ENCODE measurements around the gene CDH4. TPM values are rescaled to one million over a fixed set of nuclear protein-coding genes. Genes with fewer than 3 reads are reported as not detected.

The CDH4 gene
- total and polyA plus RNA-seq, 11 donors, result 0.04 to 0.54 (median 0.08) TPM; not detected in 1

DNA sequence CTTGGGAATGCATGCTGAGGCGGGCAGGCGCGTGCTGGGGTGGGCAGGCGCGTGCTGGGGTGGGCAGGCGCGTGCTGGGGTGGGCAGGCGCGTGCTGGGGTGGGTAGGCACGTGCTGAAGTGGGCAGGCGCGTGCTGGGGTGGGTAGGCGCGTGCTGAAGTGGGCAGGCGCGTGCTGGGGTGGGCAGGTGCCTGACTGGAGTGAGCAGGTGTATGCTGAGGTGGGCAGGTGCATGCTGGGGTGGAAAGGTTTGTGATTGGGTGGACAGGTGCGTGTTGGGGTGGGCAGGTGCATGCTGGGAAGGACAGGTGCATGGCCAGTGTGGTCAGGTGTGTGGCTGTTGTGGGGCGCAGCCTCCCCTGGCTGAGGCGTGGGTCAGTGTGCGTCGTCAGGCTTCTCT, 404.1 kb downstream of the CDH4 start:
- H3K27me3 ChIP-seq, result peaks cover 0 to 6% (median 0%) of the 10 kb centered on the region in 9 donors
- peaks cover 0 to 8% (median 0%) of the 10 kb centered on the region in 12 donors for H3K4me1 ChIP-seq
- no peaks in the 10 kb centered on the region for H3K9me3 ChIP-seq
- ATAC-seq (no peak), DNase-seq (no peak)
- H3K27ac ChIP-seq, result no peak overlapping the region
- TF ChIP-seq, protein P1, sequence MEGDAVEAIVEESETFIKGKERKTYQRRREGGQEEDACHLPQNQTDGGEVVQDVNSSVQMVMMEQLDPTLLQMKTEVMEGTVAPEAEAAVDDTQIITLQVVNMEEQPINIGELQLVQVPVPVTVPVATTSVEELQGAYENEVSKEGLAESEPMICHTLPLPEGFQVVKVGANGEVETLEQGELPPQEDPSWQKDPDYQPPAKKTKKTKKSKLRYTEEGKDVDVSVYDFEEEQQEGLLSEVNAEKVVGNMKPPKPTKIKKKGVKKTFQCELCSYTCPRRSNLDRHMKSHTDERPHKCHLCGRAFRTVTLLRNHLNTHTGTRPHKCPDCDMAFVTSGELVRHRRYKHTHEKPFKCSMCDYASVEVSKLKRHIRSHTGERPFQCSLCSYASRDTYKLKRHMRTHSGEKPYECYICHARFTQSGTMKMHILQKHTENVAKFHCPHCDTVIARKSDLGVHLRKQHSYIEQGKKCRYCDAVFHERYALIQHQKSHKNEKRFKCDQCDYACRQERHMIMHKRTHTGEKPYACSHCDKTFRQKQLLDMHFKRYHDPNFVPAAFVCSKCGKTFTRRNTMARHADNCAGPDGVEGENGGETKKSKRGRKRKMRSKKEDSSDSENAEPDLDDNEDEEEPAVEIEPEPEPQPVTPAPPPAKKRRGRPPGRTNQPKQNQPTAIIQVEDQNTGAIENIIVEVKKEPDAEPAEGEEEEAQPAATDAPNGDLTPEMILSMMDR (IDR thresholded peaks at IDR 0.05), result no peak
- no peak for TF ChIP-seq POLR2A (IDR thresholded peaks at IDR 0.05)
- 83 to 88% (median 86%) methylated on average over 18 to 21 of the region's 21 CpGs for WGBS, 4 donors
- H3K36me3 ChIP-seq, result no peaks in the 10 kb centered on the region
- intact Hi-C loops (cut with DNase I), result no loop called here
- H3K4me3 ChIP-seq, result no peak overlapping the region

DNA sequence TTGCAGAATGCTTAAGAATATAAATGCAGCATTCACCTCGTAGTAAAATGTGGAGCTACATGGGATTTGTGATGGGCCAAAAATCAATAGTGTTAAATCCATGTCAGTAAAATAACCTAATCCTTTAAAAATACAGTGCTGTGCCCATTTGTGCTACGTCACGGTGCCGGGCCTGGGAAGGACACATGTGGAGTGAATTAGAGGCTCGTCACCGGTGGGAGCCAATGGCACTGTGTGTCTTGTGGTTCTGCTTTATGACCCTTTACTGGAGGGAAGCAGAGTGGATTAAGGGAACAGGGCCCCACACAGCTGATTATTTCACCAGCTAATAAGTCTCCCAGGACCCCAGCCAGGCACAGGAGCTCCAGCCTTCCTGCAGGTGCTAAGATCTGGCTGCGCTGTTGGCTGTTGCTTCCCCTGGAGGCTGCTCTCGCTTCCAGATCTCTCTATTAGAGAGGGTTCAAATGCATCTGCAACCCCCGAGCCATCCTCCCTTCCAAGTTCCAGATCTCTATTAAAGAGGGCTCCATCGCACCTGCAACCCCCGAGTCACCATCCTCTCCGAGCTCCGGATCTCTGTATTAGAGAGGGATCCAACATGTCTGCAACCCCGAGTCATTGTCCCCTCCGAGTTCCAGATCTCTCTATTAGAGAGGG, 405.8 kb downstream of the CDH4 start:
- Histone ChIP-seq H3K4me3 (no peak overlapping the region), H3K27me3 (peaks cover 0 to 6% (median 0%) of the 10 kb centered on the region in 9 donors), H3K9me3 (no peaks in the 10 kb centered on the region), H3K36me3 (no peaks in the 10 kb centered on the region), H3K27ac (no peak overlapping the region), H3K4me1 (peaks cover 0 to 8% (median 0%) of the 10 kb centered on the region in 12 donors)
- ATAC-seq, result no peak
- DNase-seq, result no peak
- TF ChIP-seq, protein P1 (IDR thresholded peaks at IDR 0.05), result no peak
- no peak for TF ChIP-seq POLR2A (IDR thresholded peaks at IDR 0.05)
- 91 to 94% (median 91%) methylated on average over 15 of the region's 15 CpGs for WGBS, 4 donors
- intact Hi-C loops (cut with DNase I), result no loop called here

DNA sequence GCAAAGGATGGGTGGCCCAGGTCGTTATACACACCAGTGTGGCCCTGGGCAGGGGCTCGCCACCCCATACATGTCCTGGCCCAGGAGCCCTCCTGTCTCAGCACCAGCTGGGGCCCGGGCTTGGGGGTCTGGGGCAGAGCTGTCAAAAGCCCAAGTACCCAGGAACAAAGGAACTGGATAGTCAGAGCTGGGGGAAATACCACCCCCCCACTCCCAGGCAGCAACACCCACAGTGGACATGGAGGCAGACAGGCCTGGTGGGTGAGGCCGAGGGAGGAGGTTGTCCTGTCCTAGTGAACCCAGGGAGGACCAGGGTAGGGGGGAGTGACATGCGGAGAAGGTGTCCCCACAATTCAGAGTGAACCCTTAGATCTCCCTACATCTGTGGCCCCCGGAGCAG, 406.5 kb downstream of the CDH4 start:
- DNase-seq (no peak), ATAC-seq (no peak)
- peaks cover 0 to 8% (median 0%) of the 10 kb centered on the region in 12 donors for H3K4me1 ChIP-seq
- 89 to 100% (median 92%) methylated on average over 4 to 6 of the region's 6 CpGs for WGBS, 4 donors
- no peak overlapping the region for H3K27ac ChIP-seq
- no peaks in the 10 kb centered on the region for H3K9me3 ChIP-seq
- H3K27me3 ChIP-seq, result peaks cover 0 to 6% (median 0%) of the 10 kb centered on the region in 9 donors
- H3K4me3 ChIP-seq, result no peak overlapping the region
- no peaks in the 10 kb centered on the region for H3K36me3 ChIP-seq
- intact Hi-C loops (cut with DNase I), result no loop called here
- TF ChIP-seq, protein P1 (IDR thresholded peaks at IDR 0.05), result no peak
- no peak for TF ChIP-seq POLR2A (IDR thresholded peaks at IDR 0.05)

DNA sequence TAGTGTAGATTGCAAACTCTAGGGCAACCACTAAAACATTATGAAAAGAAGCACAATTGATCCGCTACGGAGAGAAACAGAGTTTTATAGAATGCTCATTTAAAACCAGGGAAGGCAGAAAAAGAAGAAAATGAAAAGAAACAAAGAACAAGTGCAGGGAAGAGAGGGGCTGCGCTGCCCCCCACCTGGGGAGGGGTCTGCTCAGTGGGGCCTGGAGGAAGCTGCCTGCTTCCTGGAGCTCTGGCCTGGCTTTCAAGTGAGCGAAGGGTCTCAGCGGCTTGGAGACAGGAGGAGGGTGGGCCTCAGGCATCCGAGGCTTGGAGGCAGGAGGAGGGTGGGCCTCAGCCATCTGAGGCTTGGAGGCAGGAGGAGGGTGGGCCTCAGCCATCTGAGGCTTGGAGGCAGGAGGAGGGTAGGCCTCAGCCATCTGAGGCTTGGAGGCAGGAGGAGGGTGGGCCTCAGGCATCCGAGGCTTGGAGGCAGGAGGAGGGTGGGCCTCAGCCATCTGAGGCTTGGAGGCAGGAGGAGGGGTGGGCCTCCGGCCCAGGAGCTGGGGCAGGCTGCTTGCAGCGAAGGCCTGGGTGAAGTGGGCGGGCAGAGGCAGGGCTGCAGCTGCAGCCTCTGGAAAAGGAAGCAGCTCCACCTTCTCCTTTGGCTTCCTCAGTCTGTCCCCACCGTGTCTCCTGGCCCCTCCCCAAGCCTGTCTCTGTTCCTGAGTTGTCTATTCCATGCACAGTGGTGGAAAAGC, 407.4 kb downstream of the CDH4 start:
- peak in 1 of 4 donors; percentile 53 for ATAC-seq
- Histone ChIP-seq H3K36me3 (no peaks in the 10 kb centered on the region), H3K9me3 (no peaks in the 10 kb centered on the region), H3K27ac (no peak overlapping the region), H3K27me3 (peaks cover 0 to 6% (median 0%) of the 10 kb centered on the region in 9 donors), H3K4me3 (no peak overlapping the region), H3K4me1 (peaks cover 0 to 12% (median 0%) of the 10 kb centered on the region in 12 donors)
- TF ChIP-seq, protein P1 (IDR thresholded peaks at IDR 0.05), result no peak
- no peak for TF ChIP-seq POLR2A (IDR thresholded peaks at IDR 0.05)
- intact Hi-C loops (cut with DNase I), result no loop called here
- 51 to 68% (median 62%) methylated on average over 11 of the region's 11 CpGs for WGBS, 4 donors
- no peak for DNase-seq
